SH-SY5Y (cell line): ENCODE data around the gene CD47.

Experiments
- GATA2 ChIP-seq: IDR thresholded peaks from 2 replicates; pipeline ENCODE4 v1.6.1; 2011; ENCODE audit warnings: mild to moderate bottlenecking, low read depth, low read length
- GATA3 ChIP-seq: IDR thresholded peaks from 2 replicates; pipeline ENCODE4 v1.6.1; 2011; ENCODE audit warnings: low read depth, mild to moderate bottlenecking, low read length, moderate library complexity

- TF ChIP-seq GATA3 (no peak), GATA2 (no peak)
These were observed 93.2 kb downstream of the CD47 start for GRCh38 chr3:107997671-107998070.
